HL-60 (cell line): ENCODE results near the gene ITGAE.

Experiments used
- DNase-seq, 2 experiments: peaks; one replicate each; pipeline ENCODE4 v3.0.0-alpha.2; 2010 to 2020; ENCODE audit warnings: low read depth in 1 of 2, low spot score in 1 of 2
- H3K27ac ChIP-seq: fragments of 250-450 bp; sonication (Bioruptor Pico); replicated peaks from 2 replicates; pipeline ENCODE4 v1.5.1; 2020; ENCODE audit warnings: mild to moderate bottlenecking, moderate library complexity
- H3K27me3 ChIP-seq: fragments of 250-450 bp; sonication (Bioruptor Pico); 2 replicates; pipeline ENCODE4 v1.5.1; 2021; ENCODE audit warnings: mild to moderate bottlenecking, moderate library complexity; ENCODE audit not compliant: insufficient read depth, poor library complexity, severe bottlenecking
- H3K4me3 ChIP-seq: replicated peaks from 2 replicates; pipeline ENCODE4 v1.5.1; 2011; ENCODE audit warnings: mild to moderate bottlenecking, control low read depth, low read length; ENCODE audit not compliant: insufficient read depth
- GABPA ChIP-seq: IDR thresholded peaks from 2 replicates; pipeline ENCODE4 v1.6.1; 2012; ENCODE audit warnings: low read depth
- POLR2AphosphoS5 ChIP-seq: IDR thresholded peaks from 2 replicates; pipeline ENCODE4 v1.6.1; 2012; ENCODE audit warnings: low read depth
- SPI1 ChIP-seq: IDR thresholded peaks from 2 replicates; pipeline ENCODE4 v1.6.1; 2012; ENCODE audit warnings: low read depth, mild to moderate bottlenecking, borderline replicate concordance
- TF ChIP-seq, protein P1 (sequence below): IDR thresholded peaks from 2 replicates; pipeline ENCODE4 v1.6.1; 2012; ENCODE audit warnings: low read depth; ENCODE audit not compliant: insufficient replicate concordance
- TF ChIP-seq, protein P2 (sequence below): IDR thresholded peaks from one replicate; pipeline ENCODE4 v1.5.1; 2011; ENCODE audit warnings: low read length, control low read depth, inconsistent platforms; ENCODE audit not compliant: insufficient read depth

ITGAE gene

DNA sequence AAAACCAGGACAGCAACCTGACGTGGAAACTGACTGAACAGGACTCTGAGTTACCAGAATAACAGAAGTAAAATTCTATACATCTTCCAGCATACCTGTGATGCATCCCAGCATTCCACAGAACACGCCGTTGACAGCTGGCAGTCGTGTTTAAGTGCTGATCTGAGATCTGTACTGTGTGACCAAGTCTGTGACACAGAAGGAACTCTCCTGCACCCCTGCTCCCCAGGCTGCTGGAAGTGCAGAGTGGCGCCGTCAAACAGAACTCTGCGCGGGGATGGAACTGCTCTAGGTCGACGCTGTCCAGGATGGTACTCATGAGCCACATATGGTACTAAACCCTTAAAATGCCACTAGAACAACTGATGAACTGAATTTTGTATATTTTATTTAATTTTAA lies 804 bp upstream of the ITGAE start:
- Histone ChIP-seq H3K27ac (peak overlapping the region; percentile 78), H3K4me3 (no peak overlapping the region), H3K27me3 (no peaks in the 10 kb centered on the region)
- DNase-seq = no peak
- TF ChIP-seq SPI1 (no peak), POLR2AphosphoS5 (no peak), GABPA (no peak)
- TF ChIP-seq, protein P1, sequence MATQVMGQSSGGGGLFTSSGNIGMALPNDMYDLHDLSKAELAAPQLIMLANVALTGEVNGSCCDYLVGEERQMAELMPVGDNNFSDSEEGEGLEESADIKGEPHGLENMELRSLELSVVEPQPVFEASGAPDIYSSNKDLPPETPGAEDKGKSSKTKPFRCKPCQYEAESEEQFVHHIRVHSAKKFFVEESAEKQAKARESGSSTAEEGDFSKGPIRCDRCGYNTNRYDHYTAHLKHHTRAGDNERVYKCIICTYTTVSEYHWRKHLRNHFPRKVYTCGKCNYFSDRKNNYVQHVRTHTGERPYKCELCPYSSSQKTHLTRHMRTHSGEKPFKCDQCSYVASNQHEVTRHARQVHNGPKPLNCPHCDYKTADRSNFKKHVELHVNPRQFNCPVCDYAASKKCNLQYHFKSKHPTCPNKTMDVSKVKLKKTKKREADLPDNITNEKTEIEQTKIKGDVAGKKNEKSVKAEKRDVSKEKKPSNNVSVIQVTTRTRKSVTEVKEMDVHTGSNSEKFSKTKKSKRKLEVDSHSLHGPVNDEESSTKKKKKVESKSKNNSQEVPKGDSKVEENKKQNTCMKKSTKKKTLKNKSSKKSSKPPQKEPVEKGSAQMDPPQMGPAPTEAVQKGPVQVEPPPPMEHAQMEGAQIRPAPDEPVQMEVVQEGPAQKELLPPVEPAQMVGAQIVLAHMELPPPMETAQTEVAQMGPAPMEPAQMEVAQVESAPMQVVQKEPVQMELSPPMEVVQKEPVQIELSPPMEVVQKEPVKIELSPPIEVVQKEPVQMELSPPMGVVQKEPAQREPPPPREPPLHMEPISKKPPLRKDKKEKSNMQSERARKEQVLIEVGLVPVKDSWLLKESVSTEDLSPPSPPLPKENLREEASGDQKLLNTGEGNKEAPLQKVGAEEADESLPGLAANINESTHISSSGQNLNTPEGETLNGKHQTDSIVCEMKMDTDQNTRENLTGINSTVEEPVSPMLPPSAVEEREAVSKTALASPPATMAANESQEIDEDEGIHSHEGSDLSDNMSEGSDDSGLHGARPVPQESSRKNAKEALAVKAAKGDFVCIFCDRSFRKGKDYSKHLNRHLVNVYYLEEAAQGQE = no peak
- TF ChIP-seq, protein P2, sequence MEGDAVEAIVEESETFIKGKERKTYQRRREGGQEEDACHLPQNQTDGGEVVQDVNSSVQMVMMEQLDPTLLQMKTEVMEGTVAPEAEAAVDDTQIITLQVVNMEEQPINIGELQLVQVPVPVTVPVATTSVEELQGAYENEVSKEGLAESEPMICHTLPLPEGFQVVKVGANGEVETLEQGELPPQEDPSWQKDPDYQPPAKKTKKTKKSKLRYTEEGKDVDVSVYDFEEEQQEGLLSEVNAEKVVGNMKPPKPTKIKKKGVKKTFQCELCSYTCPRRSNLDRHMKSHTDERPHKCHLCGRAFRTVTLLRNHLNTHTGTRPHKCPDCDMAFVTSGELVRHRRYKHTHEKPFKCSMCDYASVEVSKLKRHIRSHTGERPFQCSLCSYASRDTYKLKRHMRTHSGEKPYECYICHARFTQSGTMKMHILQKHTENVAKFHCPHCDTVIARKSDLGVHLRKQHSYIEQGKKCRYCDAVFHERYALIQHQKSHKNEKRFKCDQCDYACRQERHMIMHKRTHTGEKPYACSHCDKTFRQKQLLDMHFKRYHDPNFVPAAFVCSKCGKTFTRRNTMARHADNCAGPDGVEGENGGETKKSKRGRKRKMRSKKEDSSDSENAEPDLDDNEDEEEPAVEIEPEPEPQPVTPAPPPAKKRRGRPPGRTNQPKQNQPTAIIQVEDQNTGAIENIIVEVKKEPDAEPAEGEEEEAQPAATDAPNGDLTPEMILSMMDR = no peak

DNA sequence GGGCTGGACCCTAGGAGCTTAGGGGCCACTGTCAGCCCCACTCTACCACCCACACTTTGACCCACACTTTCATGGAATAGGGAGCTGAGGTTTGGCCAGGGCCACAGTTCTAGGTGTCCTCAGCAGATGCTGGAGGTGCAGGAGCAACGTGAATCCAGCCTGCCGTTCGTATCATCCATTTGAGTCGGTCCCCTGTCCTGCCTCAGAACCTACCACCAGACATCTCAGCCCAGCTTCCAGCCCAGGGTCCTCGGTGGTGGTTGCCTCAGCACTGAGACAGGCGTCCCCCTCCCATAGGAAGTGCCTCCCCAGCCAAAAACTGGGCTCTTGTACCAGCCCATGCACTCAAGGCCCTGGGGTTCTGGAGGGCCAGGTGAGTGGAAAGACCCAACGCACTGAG lies 359 bp upstream of the ITGAE start:
- DNase-seq = no peak

DNA sequence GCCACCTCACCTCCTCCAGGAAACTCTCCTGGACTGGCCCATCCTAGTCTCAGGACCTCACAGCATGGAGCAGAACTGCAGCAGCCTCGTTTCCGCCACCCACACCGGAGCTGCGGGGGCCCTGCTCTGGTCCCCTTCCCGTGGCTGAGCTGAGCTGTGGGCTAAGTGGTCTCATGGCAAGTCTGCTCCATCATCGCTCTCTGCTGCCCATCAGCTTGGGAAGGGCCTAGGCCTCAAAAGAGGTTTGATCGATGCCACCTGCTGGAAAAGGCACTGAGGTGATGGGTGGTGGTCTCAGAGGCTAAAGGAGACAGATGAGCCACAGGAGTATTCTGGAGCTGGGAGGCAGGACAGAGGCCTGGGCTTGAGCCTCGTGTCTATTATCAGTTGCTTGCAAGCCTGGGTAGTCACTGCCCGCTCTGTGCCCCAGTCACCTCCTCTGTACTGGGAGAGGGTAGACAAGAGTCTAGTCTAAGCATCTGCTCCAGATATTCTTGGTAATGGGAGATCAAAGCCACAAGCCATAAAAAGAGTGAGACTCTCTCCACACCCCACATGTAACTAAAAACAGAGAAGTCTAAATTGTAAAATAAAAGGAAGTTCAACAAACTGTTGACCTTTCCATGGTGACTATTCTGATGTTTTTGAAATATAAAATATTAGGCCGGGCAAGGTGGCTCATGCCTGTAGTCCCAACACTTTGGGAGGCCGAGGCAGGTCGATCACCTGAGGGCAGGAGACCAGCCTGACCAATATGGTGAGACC lies 1.6 kb downstream of the ITGAE start:
- peak in 1 of 2 experiments; percentile 5 for DNase-seq
- no peaks in the 10 kb centered on the region for H3K27me3 ChIP-seq
- H3K4me3 ChIP-seq = no peak overlapping the region
- H3K27ac ChIP-seq = peak overlapping the region; percentile 79
- TF ChIP-seq POLR2AphosphoS5 (no peak), SPI1 (no peak), GABPA (no peak)
- TF ChIP-seq, protein P2 = no peak
- TF ChIP-seq, protein P1 = no peak

More for the DNA sequence above, 359 bp upstream of the ITGAE start:
- no peak for TF ChIP-seq SPI1
- TF ChIP-seq, protein P2 = no peak
- TF ChIP-seq, protein P1 = no peak
- TF ChIP-seq POLR2AphosphoS5 = no peak
- no peak for TF ChIP-seq GABPA
- no peaks in the 10 kb centered on the region for H3K27me3 ChIP-seq
- H3K4me3 ChIP-seq = no peak overlapping the region
- peak overlapping the region; percentile 78; the same call in 1 of the 2 replicates for H3K27ac ChIP-seq
